ENCODE data around the gene TRIM52. TPM values are rescaled to one million over a fixed set of nuclear protein-coding genes. Genes with fewer than 3 reads are reported as not detected.
A peak's percentile ranks its signal among the peaks of the same experiment; 100 is the strongest.
"Not testable (repeated sequence)": the region's sequence is repeated elsewhere in the genome, so short reads cannot be mapped to it uniquely, and the experiment has no call there.

TRIM52 gene
- total RNA-seq, 2 experiments from 2014 or later = 35.9 to 37.6 TPM

- Histone ChIP-seq H3K27me3 (ENCODE audit: control insufficient read depth in 1 of 2, insufficient read depth in 2 of 2, low read length in 2 of 2) (no peaks in the 10 kb centered on the region), H3K27ac (ENCODE audit: low read depth in 1 of 2, low read length in 2 of 2) (no peak overlapping the region), H3K4me1 (ENCODE audit: insufficient read depth, low read length) (peaks cover 20% of the 10 kb centered on the region), H3K4me3 (ENCODE audit: low read length) (no peak overlapping the region), H3K9me3 (ENCODE audit: control insufficient read depth in 1 of 2, insufficient read depth in 1 of 2, low read length in 2 of 2) (no peaks in the 10 kb centered on the region), H3K36me3 (ENCODE audit: insufficient read depth, low read length) (no peaks in the 10 kb centered on the region)
- H3K27me3 Mint-ChIP-seq = peaks cover 10% of the 10 kb centered on the region
- no peak overlapping the region for H3K27ac Mint-ChIP-seq
- ATAC-seq (ENCODE audit: poor library complexity) = no peak
- no peak overlapping the region for H3K4me3 Mint-ChIP-seq
- TF ChIP-seq, protein P1, sequence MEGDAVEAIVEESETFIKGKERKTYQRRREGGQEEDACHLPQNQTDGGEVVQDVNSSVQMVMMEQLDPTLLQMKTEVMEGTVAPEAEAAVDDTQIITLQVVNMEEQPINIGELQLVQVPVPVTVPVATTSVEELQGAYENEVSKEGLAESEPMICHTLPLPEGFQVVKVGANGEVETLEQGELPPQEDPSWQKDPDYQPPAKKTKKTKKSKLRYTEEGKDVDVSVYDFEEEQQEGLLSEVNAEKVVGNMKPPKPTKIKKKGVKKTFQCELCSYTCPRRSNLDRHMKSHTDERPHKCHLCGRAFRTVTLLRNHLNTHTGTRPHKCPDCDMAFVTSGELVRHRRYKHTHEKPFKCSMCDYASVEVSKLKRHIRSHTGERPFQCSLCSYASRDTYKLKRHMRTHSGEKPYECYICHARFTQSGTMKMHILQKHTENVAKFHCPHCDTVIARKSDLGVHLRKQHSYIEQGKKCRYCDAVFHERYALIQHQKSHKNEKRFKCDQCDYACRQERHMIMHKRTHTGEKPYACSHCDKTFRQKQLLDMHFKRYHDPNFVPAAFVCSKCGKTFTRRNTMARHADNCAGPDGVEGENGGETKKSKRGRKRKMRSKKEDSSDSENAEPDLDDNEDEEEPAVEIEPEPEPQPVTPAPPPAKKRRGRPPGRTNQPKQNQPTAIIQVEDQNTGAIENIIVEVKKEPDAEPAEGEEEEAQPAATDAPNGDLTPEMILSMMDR (IDR thresholded peaks at IDR 0.05) = no peak
- H3K36me3 Mint-ChIP-seq (ENCODE audit: low read depth) = peaks cover 21% of the 10 kb centered on the region
- intact Hi-C loops (cut with DNase I, micrococcal nuclease) = loop anchor here in 1 of 2 experiments (10.0 kb wide), 1 partner anchor 47 kb away; no protein-coding TSS in a partner anchor
- DNase-seq = no peak
- peaks cover 37% of the 10 kb centered on the region for H3K4me1 Mint-ChIP-seq (ENCODE audit: low read depth)
- ChIA-PET POLR2A (interaction anchor here (1.4 kb wide), 1 partner anchor 23 kb away, joined by 6 read pairs; no protein-coding TSS in a partner anchor), CTCF (no interaction called here)
- peaks cover 3% of the 10 kb centered on the region for H3K9me3 Mint-ChIP-seq
Observed at GRCh38 chr5:181212080-181212479, 48.9 kb downstream of the TRIM52 start.

DNA sequence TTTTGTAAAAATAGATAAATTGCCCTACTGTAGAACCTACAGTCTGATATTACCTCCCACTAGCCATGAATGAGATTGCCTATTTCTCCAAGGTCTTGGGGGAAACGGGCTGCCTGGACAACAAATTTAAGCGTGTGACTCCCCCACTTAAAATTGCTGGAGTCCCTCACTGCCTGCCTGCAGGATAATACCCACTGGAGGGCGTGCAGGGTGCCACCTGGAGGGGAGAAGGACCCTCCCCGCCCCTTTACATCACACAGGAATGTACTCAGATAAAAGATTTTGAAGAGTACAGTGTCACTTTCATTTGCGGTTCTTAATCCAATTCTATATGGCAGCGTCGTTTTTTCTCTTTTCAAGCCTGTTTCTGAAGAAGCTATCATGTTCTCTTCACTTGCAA, 49.7 kb downstream of the TRIM52 start:
- CTCF ChIA-PET = no interaction called here

GRCh38 chr5:181210698-181211097, 50.2 kb downstream of the TRIM52 start:
- Mint-ChIP-seq H3K4me1 (ENCODE audit: low read depth) (peaks cover 44% of the 10 kb centered on the region), H3K27ac (peak overlapping the region; percentile 62), H3K27me3 (peaks cover 22% of the 10 kb centered on the region), H3K36me3 (ENCODE audit: low read depth) (peaks cover 27% of the 10 kb centered on the region)
- ATAC-seq (ENCODE audit: poor library complexity); H3K27me3 ChIP-seq (ENCODE audit: control insufficient read depth in 1 of 2, insufficient read depth in 2 of 2, low read length in 2 of 2); H3K4me3 ChIP-seq (ENCODE audit: low read length); H3K27ac ChIP-seq (ENCODE audit: low read depth in 1 of 2, low read length in 2 of 2); H3K9me3 ChIP-seq (ENCODE audit: control insufficient read depth in 1 of 2, insufficient read depth in 1 of 2, low read length in 2 of 2); DNase-seq; H3K4me3 Mint-ChIP-seq; CTCF ChIA-PET; H3K36me3 ChIP-seq (ENCODE audit: insufficient read depth, low read length); H3K9me3 Mint-ChIP-seq: not testable (repeated sequence)
- intact Hi-C loops (cut with DNase I, micrococcal nuclease) = loop anchor here in 1 of 2 experiments (10.0 kb wide), 1 partner anchor 46 kb away; no protein-coding TSS in a partner anchor
- H3K4me1 ChIP-seq (ENCODE audit: insufficient read depth, low read length) = peaks cover 21% of the 10 kb centered on the region
- POLR2A ChIA-PET = interaction anchor here (1.1 kb wide), 1 partner anchor 21 kb away, joined by 3 read pairs; no protein-coding TSS in a partner anchor

More for the DNA sequence above, 49.7 kb downstream of the TRIM52 start:
- Mint-ChIP-seq H3K9me3 (peaks cover 3% of the 10 kb centered on the region), H3K27me3 (peaks cover 17% of the 10 kb centered on the region), H3K4me1 (ENCODE audit: low read depth) (peaks cover 41% of the 10 kb centered on the region), H3K36me3 (ENCODE audit: low read depth) (peaks cover 24% of the 10 kb centered on the region), H3K27ac (peak overlapping the region; percentile 62), H3K4me3 (peak overlapping the region; percentile 38)
- H3K4me3 ChIP-seq (ENCODE audit: low read length) = no peak overlapping the region
- ATAC-seq (ENCODE audit: poor library complexity) (no peak), DNase-seq (peak in 3 of 14 experiments; percentile 44 to 58 (median 50))
- H3K9me3 ChIP-seq (ENCODE audit: control insufficient read depth in 1 of 2, insufficient read depth in 1 of 2, low read length in 2 of 2) = no peaks in the 10 kb centered on the region
- POLR2A ChIA-PET = interaction anchor here (1.1 kb wide), 1 partner anchor 21 kb away, joined by 3 read pairs; no protein-coding TSS in a partner anchor
- TF ChIP-seq, protein P1 (IDR thresholded peaks at IDR 0.05) = no peak
- intact Hi-C loops (cut with DNase I, micrococcal nuclease) = loop anchor here in 1 of 2 experiments (10.0 kb wide), 1 partner anchor 46 kb away; no protein-coding TSS in a partner anchor
- no peaks in the 10 kb centered on the region for H3K27me3 ChIP-seq (ENCODE audit: control insufficient read depth in 1 of 2, insufficient read depth in 2 of 2, low read length in 2 of 2)
- H3K4me1 ChIP-seq (ENCODE audit: insufficient read depth, low read length) = peaks cover 20% of the 10 kb centered on the region
- no peaks in the 10 kb centered on the region for H3K36me3 ChIP-seq (ENCODE audit: insufficient read depth, low read length)
- no peak overlapping the region for H3K27ac ChIP-seq (ENCODE audit: low read depth in 1 of 2, low read length in 2 of 2)

GRCh38 chr5:181210148-181210547, 50.8 kb downstream of the TRIM52 start:
- POLR2A ChIA-PET = interaction anchor here (1.0 to 1.1 kb wide), 2 partner anchors 18 to 20 kb away, joined by 3 read pairs; no protein-coding TSS in a partner anchor
- H3K4me1 ChIP-seq (ENCODE audit: insufficient read depth, low read length) = peaks cover 26% of the 10 kb centered on the region
- peaks cover 27% of the 10 kb centered on the region for H3K36me3 Mint-ChIP-seq (ENCODE audit: low read depth)
- intact Hi-C loops (cut with DNase I, micrococcal nuclease) = loop anchor here in 1 of 2 experiments (10.0 kb wide), 1 partner anchor 45 kb away; no protein-coding TSS in a partner anchor
- H3K27ac ChIP-seq (ENCODE audit: low read depth in 1 of 2, low read length in 2 of 2); H3K27ac Mint-ChIP-seq; ATAC-seq (ENCODE audit: poor library complexity); H3K9me3 Mint-ChIP-seq; H3K27me3 ChIP-seq (ENCODE audit: control insufficient read depth in 1 of 2, insufficient read depth in 2 of 2, low read length in 2 of 2); H3K4me3 ChIP-seq (ENCODE audit: low read length); H3K9me3 ChIP-seq (ENCODE audit: control insufficient read depth in 1 of 2, insufficient read depth in 1 of 2, low read length in 2 of 2); CTCF ChIA-PET; H3K4me3 Mint-ChIP-seq; DNase-seq; H3K36me3 ChIP-seq (ENCODE audit: insufficient read depth, low read length): not testable (repeated sequence)
- peaks cover 24% of the 10 kb centered on the region for H3K27me3 Mint-ChIP-seq
- peaks cover 46% of the 10 kb centered on the region for H3K4me1 Mint-ChIP-seq (ENCODE audit: low read depth)

DNA sequence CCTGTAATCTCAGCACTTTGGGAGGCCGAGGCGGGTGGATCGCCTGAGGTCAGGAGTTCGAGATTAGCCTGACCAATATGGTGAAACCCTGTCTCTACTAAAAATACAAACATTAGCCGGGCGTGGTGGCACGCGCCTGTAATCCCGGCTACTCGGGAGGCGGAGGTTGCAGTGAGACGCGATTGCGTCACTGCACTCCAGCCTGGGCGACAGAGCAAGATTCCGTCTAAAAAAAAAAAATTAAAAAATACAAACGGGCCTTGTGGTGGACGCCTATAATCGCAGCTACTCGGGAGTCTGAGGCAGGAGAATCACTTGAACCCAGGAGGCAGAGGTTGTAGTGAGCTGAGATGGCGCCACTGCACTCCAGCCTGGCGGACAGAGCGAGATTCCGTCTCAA, 51.9 kb downstream of the TRIM52 start:
- not testable (repeated sequence) for H3K36me3 ChIP-seq (ENCODE audit: insufficient read depth, low read length); H3K4me3 Mint-ChIP-seq; H3K9me3 Mint-ChIP-seq; H3K27me3 ChIP-seq (ENCODE audit: control insufficient read depth in 1 of 2, insufficient read depth in 2 of 2, low read length in 2 of 2); ATAC-seq (ENCODE audit: poor library complexity); H3K9me3 ChIP-seq (ENCODE audit: control insufficient read depth in 1 of 2, insufficient read depth in 1 of 2, low read length in 2 of 2); H3K27ac ChIP-seq (ENCODE audit: low read depth in 1 of 2, low read length in 2 of 2); H3K27ac Mint-ChIP-seq; H3K4me3 ChIP-seq (ENCODE audit: low read length); DNase-seq
- Mint-ChIP-seq H3K4me1 (ENCODE audit: low read depth) (peaks cover 44% of the 10 kb centered on the region), H3K27me3 (peaks cover 27% of the 10 kb centered on the region), H3K36me3 (ENCODE audit: low read depth) (peaks cover 29% of the 10 kb centered on the region)
- POLR2A ChIA-PET = interaction anchor here (1.8 to 8.3 kb wide), 3 partner anchors 19 to 399 kb away, joined by 4 to 292 read pairs (median 67); partner anchors contain the start of gene TRIM52
- intact Hi-C loops (cut with DNase I, micrococcal nuclease) = loop anchor here in 1 of 2 experiments (5.0 kb wide), 1 partner anchor 33 kb away; the partner anchor contains the start of gene RACK1
- H3K4me1 ChIP-seq (ENCODE audit: insufficient read depth, low read length) = peaks cover 32% of the 10 kb centered on the region
- CTCF ChIA-PET = interaction anchor here (2.6 kb wide), 1 partner anchor 25 kb away, joined by 15 read pairs; no protein-coding TSS in a partner anchor

All from CD4-positive, alpha-beta T cell (primary cell).